RWPE2 (cell line): ENCODE data around the gene NAPB.
"Not testable (repeated sequence)": the region's sequence is repeated elsewhere in the genome, so short reads cannot be mapped to it uniquely, and the experiment has no call there.

ENCODE experiments used
- ATAC-seq: fragments of 200-7000 bp; cut with Tn5 transposase; 3 replicates; pipeline ENCODE4 v1.9.1; 2021; ENCODE audit warnings: low read depth
- DNase-seq: peaks from one replicate; pipeline ENCODE4 v3.0.0-alpha.2; 2020; ENCODE audit warnings: low spot score
- H3K27ac ChIP-seq: fragments of 450-650 bp; 2 replicates; pipeline ENCODE4 v1.5.1; 2017; ENCODE audit warnings: mild to moderate bottlenecking; ENCODE audit not compliant: poor library complexity, severe bottlenecking
- H3K27me3 ChIP-seq: fragments of 250-450 bp; sonication (Bioruptor Pico); 2 replicates; pipeline ENCODE4 v1.5.1; 2021; ENCODE audit warnings: mild to moderate bottlenecking, moderate library complexity; ENCODE audit not compliant: insufficient read depth, poor library complexity, severe bottlenecking
- H3K36me3 ChIP-seq: fragments of 250-450 bp; sonication (Bioruptor Pico); 2 replicates; pipeline ENCODE4 v1.5.1; 2020; ENCODE audit warnings: low read depth, mild to moderate bottlenecking, moderate library complexity
- H3K4me1 ChIP-seq: fragments of 250-450 bp; sonication (Bioruptor Pico); 2 replicates; pipeline ENCODE4 v1.5.1; 2021; ENCODE audit warnings: mild to moderate bottlenecking, moderate library complexity; ENCODE audit not compliant: insufficient read depth, poor library complexity, severe bottlenecking
- H3K4me3 ChIP-seq: fragments of 250-450 bp; sonication (Bioruptor Pico); 2 replicates; pipeline ENCODE4 v1.5.1; 2021; ENCODE audit warnings: mild to moderate bottlenecking, moderate library complexity; ENCODE audit not compliant: severe bottlenecking
- H3K9me3 ChIP-seq: fragments of 250-450 bp; sonication (Bioruptor Pico); 2 replicates; pipeline ENCODE4 v1.5.1; 2021; ENCODE audit warnings: mild to moderate bottlenecking, moderate library complexity; ENCODE audit not compliant: severe bottlenecking
- CTCF ChIP-seq: fragments of 450-650 bp; IDR thresholded peaks from one replicate; pipeline ENCODE4 v1.5.1; 2017; ENCODE audit warnings: mild to moderate bottlenecking, moderate library complexity; ENCODE audit not compliant: poor library complexity, severe bottlenecking

The NAPB gene

DNA sequence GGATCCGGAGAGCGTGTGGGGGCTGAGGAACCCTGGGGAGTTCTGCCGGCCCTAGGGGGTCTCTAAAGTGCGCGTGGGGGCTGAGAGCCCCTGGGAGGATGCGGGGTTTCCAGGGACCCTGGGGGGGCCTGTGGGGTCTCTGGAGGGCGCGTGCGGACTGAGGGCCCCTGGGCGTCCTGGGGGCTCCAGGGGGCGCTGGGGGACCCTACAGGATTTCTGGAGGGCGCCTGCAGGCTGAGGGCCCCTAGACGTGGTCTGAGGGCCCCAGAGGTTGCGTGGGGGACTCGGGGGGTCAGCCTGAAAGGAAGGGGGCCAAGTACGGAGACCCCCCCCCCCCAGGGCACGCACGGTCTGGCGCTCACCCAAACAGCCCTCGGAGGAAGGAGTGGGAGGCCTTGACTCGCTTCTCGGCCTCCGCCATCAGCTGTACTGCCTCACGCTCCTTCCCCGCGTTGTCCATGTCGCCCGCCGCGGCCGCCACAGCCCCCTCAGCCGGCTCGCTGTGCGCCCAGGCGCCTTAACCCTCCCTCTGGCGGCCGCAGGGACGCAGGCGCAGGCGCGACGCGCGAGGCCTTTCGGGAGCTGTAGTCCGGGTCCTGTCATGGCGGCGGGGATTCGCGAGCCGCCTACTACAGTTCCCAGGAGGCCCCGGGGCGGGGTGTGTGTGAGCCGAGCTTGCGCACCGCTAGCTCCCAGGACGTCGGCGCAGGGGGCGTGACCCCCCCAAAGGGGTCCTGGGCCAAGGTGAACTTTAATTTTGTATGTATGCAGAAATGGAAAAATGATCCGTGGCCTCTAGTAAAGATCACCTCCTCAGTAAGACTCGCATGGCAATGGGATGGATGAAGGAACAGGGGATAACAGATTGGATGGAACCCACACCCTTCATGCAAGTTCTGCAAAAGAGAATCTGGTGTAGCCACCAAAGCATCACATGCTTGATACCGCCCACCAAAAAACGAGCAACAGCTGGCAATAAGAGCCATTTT, at the start of gene NAPB:
TSS of gene NAPB (minus strand) at position 546 of the 989 bp plus-strand sequence. CDS start at position 460, 86 bp downstream.
- DNase-seq (peak; percentile 96), ATAC-seq (peak; percentile 98)
- Histone ChIP-seq H3K4me3 (peak within 1 kb of the TSS; percentile 88), H3K9me3 (no peaks in the 10 kb centered on the region), H3K4me1 (peaks cover 5% of the 10 kb centered on the region), H3K27ac (peak within 1 kb of the TSS; percentile 78), H3K36me3 (no peaks in the 10 kb centered on the region), H3K27me3 (no peaks in the 10 kb centered on the region)
- TF ChIP-seq CTCF, result peak; percentile 31

DNA sequence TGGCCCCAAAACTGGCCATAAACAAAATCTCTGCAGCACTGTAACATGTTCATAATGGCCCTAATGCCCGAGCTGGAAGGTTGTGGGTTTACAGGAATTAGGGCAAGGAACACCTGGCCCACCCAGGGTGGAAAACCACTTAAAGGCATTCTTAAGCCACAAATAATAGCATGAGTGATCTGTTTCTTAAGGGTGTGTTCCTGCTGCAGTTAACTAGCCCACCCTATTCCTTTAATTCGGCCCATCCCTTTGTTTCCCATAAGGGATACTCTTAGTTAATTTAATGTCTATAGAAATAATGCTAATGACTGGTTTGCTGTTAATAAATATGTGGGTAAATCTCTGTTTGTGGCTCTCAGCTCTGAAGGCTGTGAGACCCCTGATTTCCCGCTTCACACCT, 45.7 kb upstream of the NAPB start:
- H3K27ac ChIP-seq, H3K36me3 ChIP-seq, ATAC-seq, H3K27me3 ChIP-seq, H3K4me3 ChIP-seq, H3K9me3 ChIP-seq, DNase-seq, H3K4me1 ChIP-seq: not testable (repeated sequence)

GRCh38 chr20:23461180-23461579, 39.9 kb upstream of the NAPB start:
- H3K36me3 ChIP-seq, result no peaks in the 10 kb centered on the region
- no peak for ATAC-seq
- H3K4me1 ChIP-seq, result no peaks in the 10 kb centered on the region
- H3K9me3 ChIP-seq, result no peaks in the 10 kb centered on the region
- no peak overlapping the region for H3K27ac ChIP-seq
- no peak overlapping the region for H3K4me3 ChIP-seq
- no peaks in the 10 kb centered on the region for H3K27me3 ChIP-seq
- no peak for TF ChIP-seq CTCF
- DNase-seq, result no peak

DNA sequence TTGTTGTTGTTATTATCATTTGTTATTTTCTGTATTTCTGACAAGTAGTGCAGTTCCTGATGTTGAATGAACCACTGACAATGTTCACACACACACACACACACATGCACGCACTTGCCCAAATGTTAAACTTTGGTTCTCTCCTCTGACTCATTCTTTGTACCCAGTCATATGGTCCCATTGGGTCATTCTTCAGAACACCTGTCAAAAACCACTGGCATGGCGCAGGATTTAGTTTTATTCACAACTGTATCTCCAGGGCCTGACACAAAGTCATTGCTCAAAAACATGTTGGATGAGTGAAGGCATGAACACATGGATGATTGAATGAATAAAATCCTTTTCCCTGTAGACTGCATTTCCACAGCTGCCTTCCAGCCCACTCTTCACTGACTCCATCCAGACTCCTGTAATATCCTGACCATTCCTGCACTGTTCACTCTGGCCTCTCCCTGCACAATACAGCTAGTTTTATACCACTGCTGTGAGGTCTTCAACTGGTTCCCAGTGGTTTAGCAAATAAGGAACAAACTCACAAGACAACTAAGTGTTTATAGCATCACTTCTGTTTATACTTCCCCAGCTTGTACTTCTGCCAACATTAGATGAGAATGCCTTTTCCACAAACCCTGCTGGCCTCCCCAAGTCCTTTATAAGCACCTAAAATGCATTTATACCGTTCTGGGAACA, 38.3 kb upstream of the NAPB start:
- ATAC-seq (no peak), DNase-seq (no peak)
- Histone ChIP-seq H3K36me3 (no peaks in the 10 kb centered on the region), H3K9me3 (no peaks in the 10 kb centered on the region), H3K4me1 (no peaks in the 10 kb centered on the region), H3K27ac (no peak overlapping the region), H3K4me3 (no peak overlapping the region), H3K27me3 (no peaks in the 10 kb centered on the region)
- no peak for TF ChIP-seq CTCF

DNA sequence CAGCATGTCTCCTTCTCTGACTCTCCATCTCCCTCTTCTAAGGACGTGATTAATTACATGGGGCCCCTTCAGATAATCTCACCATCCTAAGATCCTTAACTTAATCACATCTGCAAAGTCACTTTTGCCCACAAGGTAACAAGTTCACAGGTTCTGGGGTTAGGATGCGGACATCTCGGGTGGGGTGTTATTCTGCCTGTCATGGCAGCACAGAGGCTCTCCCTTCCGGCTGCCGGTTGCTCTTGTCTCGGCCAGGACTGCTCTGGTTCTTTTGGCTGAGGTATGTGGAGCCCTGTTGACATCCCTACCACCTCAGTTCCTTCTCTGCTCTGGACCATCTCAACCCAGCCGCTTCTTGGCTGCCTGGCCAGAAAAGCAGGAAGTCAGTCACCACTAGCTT, 35.6 kb upstream of the NAPB start:
- H3K9me3 ChIP-seq, result no peaks in the 10 kb centered on the region
- H3K36me3 ChIP-seq, result no peaks in the 10 kb centered on the region
- no peaks in the 10 kb centered on the region for H3K27me3 ChIP-seq
- ATAC-seq (no peak), DNase-seq (no peak)
- no peak overlapping the region for H3K4me3 ChIP-seq
- H3K27ac ChIP-seq, result no peak overlapping the region
- no peaks in the 10 kb centered on the region for H3K4me1 ChIP-seq
- TF ChIP-seq CTCF, result no peak
